IPS-15b (cell line): ENCODE results near the gene TEX54.
A peak's percentile ranks its signal among the peaks of the same experiment; 100 is the strongest.

Experiments used
- H3K27me3 ChIP-seq: one replicate; pipeline ENCODE4 v1.6.1; 2013; ENCODE audit warnings: low read length; ENCODE audit not compliant: control insufficient read depth, insufficient read depth
- H3K36me3 ChIP-seq: one replicate; pipeline ENCODE4 v1.6.1; 2013; ENCODE audit warnings: low read length; ENCODE audit not compliant: control insufficient read depth, insufficient read depth
- H3K4me1 ChIP-seq: one replicate; pipeline ENCODE4 v1.6.1; 2013; ENCODE audit warnings: mild to moderate bottlenecking, low read length; ENCODE audit not compliant: control insufficient read depth, insufficient read depth
- H3K4me3 ChIP-seq: one replicate; pipeline ENCODE4 v1.5.1; 2013; ENCODE audit warnings: low read depth, low read length
- H3K9ac ChIP-seq: one replicate; pipeline ENCODE4 v1.6.1; 2013; ENCODE audit warnings: low read depth, mild to moderate bottlenecking, low read length
- H3K9me3 ChIP-seq: one replicate; pipeline ENCODE4 v1.6.1; 2013; ENCODE audit warnings: mild to moderate bottlenecking, low read length; ENCODE audit not compliant: control insufficient read depth, insufficient read depth

TEX54 gene

GRCh38 chr11:62791501-62792201, 41.0 kb downstream of the TEX54 start, which contains the start of gene TMEM223:
Gene TMEM223 (minus strand): TSS chr11:62792006. CDS start chr11:62791994, 12 bp downstream.
- Histone ChIP-seq H3K9ac (peak within 1 kb of the TSS; percentile 94), H3K4me1 (peaks cover 4% of the 10 kb centered on the region), H3K27me3 (no peaks in the 10 kb centered on the region), H3K36me3 (peaks cover 43% of the 10 kb centered on the region), H3K9me3 (no peaks in the 10 kb centered on the region), H3K4me3 (peak within 1 kb of the TSS; percentile 95)

GRCh38 chr11:62789576-62789975, 43.1 kb downstream of the TEX54 start:
- Histone ChIP-seq H3K27me3 (no peaks in the 10 kb centered on the region), H3K4me1 (peaks cover 4% of the 10 kb centered on the region), H3K36me3 (peaks cover 25% of the 10 kb centered on the region), H3K4me3 (no peak overlapping the region), H3K9me3 (no peaks in the 10 kb centered on the region), H3K9ac (no peak overlapping the region)

GRCh38 chr11:62788991-62789390, 43.6 kb downstream of the TEX54 start:
- H3K36me3 ChIP-seq, result peaks cover 22% of the 10 kb centered on the region
- H3K9ac ChIP-seq, result no peak overlapping the region
- H3K27me3 ChIP-seq, result no peaks in the 10 kb centered on the region
- no peak overlapping the region for H3K4me3 ChIP-seq
- no peaks in the 10 kb centered on the region for H3K9me3 ChIP-seq
- peaks cover 4% of the 10 kb centered on the region for H3K4me1 ChIP-seq

- peak within 1 kb of the TSS; percentile 96 for H3K9ac ChIP-seq
- peaks cover 25% of the 10 kb centered on the region for H3K36me3 ChIP-seq
- no peaks in the 10 kb centered on the region for H3K9me3 ChIP-seq
- H3K4me3 ChIP-seq, result peak within 1 kb of the TSS; percentile 79
- no peaks in the 10 kb centered on the region for H3K27me3 ChIP-seq
- peaks cover 4% of the 10 kb centered on the region for H3K4me1 ChIP-seq
These were observed 45.5 kb downstream of the TEX54 start, which contains the start of gene TMEM179B for GRCh38 chr11:62787005-62787759. Gene TMEM179B (plus strand): TSS chr11:62787402. CDS start chr11:62787432, 30 bp downstream.

- Histone ChIP-seq H3K4me1 (peaks cover 4% of the 10 kb centered on the region), H3K36me3 (peaks cover 27% of the 10 kb centered on the region), H3K9ac (peak overlapping the region; percentile 37), H3K4me3 (peak overlapping the region; percentile 79), H3K27me3 (no peaks in the 10 kb centered on the region), H3K9me3 (no peaks in the 10 kb centered on the region)
These were observed 46.2 kb downstream of the TEX54 start for GRCh38 chr11:62786318-62787004.

DNA sequence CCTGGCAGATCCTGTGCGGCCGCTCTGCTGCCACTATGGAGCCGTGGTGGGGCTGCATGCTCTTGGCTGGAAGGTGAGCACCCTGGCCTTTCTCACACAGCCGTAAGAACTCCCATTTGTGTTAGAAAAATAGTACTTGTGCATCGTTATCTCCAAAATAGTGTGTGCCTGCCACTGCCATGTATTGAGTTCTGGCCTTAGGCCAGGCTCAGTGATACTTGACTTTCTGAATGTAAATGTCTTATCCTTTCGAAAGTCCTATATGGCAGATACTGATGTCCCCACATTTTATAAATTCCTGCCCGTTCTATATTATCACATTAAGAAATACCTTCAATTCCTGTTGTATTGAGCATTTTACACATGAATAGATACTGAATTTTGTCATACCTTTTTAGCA, 49.9 kb downstream of the TEX54 start:
- no peak overlapping the region for H3K4me3 ChIP-seq
- H3K36me3 ChIP-seq, result peaks cover 24% of the 10 kb centered on the region
- no peaks in the 10 kb centered on the region for H3K4me1 ChIP-seq
- no peaks in the 10 kb centered on the region for H3K27me3 ChIP-seq
- no peaks in the 10 kb centered on the region for H3K9me3 ChIP-seq
- H3K9ac ChIP-seq, result no peak overlapping the region
